ENCODE measurements around the gene VCAM1.

Gene VCAM1

GRCh38 chr1:100713626-100714025 is 5.9 kb upstream of the VCAM1 start:
- no peaks in the 10 kb centered on the region for H3K4me1 ChIP-seq (ENCODE audit: insufficient read depth, insufficient read length)
- no peak overlapping the region for H3K9ac ChIP-seq (ENCODE audit: insufficient read length, low read depth)
- 0 out of 2 replicates have a peak, but pooled peaks cover 4% of the 10 kb centered on the region for H3K9me3 ChIP-seq (ENCODE audit: insufficient read depth, low read length)
- no peak overlapping the region for H3K4me3 ChIP-seq (ENCODE audit: insufficient read length, low read depth)
- H3K27me3 ChIP-seq (ENCODE audit: insufficient read depth, insufficient read length) = no peaks in the 10 kb centered on the region
- no peaks in the 10 kb centered on the region for H3K36me3 ChIP-seq (ENCODE audit: insufficient read depth, insufficient read length, low read length)
- DNase-seq (ENCODE audit: low read depth, low spot score) = no peak
- TF ChIP-seq ZNF274 (IDR thresholded peaks at IDR 0.05; ENCODE audit: low read depth, low read length) = no peak
- no peak for TF ChIP-seq YY1 (IDR thresholded peaks at IDR 0.05; ENCODE audit: insufficient read depth, insufficient read length)
- TF ChIP-seq SUZ12 (IDR thresholded peaks at IDR 0.05; ENCODE audit: extremely low read depth, insufficient read depth, insufficient read length) = no peak

GRCh38 chr1:100714599-100714998 is 4.9 kb upstream of the VCAM1 start:
- DNase-seq (ENCODE audit: low read depth, low spot score) = no peak
- Histone ChIP-seq H3K9ac (ENCODE audit: insufficient read length, low read depth) (no peak overlapping the region), H3K27me3 (ENCODE audit: insufficient read depth, insufficient read length) (no peaks in the 10 kb centered on the region), H3K9me3 (ENCODE audit: insufficient read depth, low read length) (0 out of 2 replicates have a peak, but pooled peaks cover 4% of the 10 kb centered on the region), H3K4me1 (ENCODE audit: insufficient read depth, insufficient read length) (no peaks in the 10 kb centered on the region), H3K4me3 (ENCODE audit: insufficient read length, low read depth) (no peak overlapping the region), H3K36me3 (ENCODE audit: insufficient read depth, insufficient read length, low read length) (no peaks in the 10 kb centered on the region)
- TF ChIP-seq ZNF274 (IDR thresholded peaks at IDR 0.05; ENCODE audit: low read depth, low read length) = no peak
- TF ChIP-seq SUZ12 (IDR thresholded peaks at IDR 0.05; ENCODE audit: extremely low read depth, insufficient read depth, insufficient read length) = no peak

GRCh38 chr1:100717218-100717617 is 2.3 kb upstream of the VCAM1 start:
- H3K9me3 ChIP-seq (ENCODE audit: insufficient read depth, low read length) = 0 out of 2 replicates have a peak, but pooled peaks cover 4% of the 10 kb centered on the region
- DNase-seq (ENCODE audit: low read depth, low spot score) = no peak
- H3K36me3 ChIP-seq (ENCODE audit: insufficient read depth, insufficient read length, low read length) = no peaks in the 10 kb centered on the region
- no peak overlapping the region for H3K4me3 ChIP-seq (ENCODE audit: insufficient read length, low read depth)
- no peaks in the 10 kb centered on the region for H3K27me3 ChIP-seq (ENCODE audit: insufficient read depth, insufficient read length)
- no peak for TF ChIP-seq YY1 (IDR thresholded peaks at IDR 0.05; ENCODE audit: insufficient read depth, insufficient read length)
- H3K9ac ChIP-seq (ENCODE audit: insufficient read length, low read depth) = no peak overlapping the region
- H3K4me1 ChIP-seq (ENCODE audit: insufficient read depth, insufficient read length) = no peaks in the 10 kb centered on the region

GRCh38 chr1:100718581-100718980 is 961 bp upstream of the VCAM1 start:
- Histone ChIP-seq H3K4me1 (ENCODE audit: insufficient read depth, insufficient read length) (no peaks in the 10 kb centered on the region), H3K27me3 (ENCODE audit: insufficient read depth, insufficient read length) (no peaks in the 10 kb centered on the region), H3K9ac (ENCODE audit: insufficient read length, low read depth) (no peak overlapping the region), H3K36me3 (ENCODE audit: insufficient read depth, insufficient read length, low read length) (no peaks in the 10 kb centered on the region), H3K9me3 (ENCODE audit: insufficient read depth, low read length) (no peaks in the 10 kb centered on the region), H3K4me3 (ENCODE audit: insufficient read length, low read depth) (no peak overlapping the region)
- DNase-seq (ENCODE audit: low read depth, low spot score) = no peak
- TF ChIP-seq SUZ12 (IDR thresholded peaks at IDR 0.05; ENCODE audit: extremely low read depth, insufficient read depth, insufficient read length) = no peak
- no peak for TF ChIP-seq YY1 (IDR thresholded peaks at IDR 0.05; ENCODE audit: insufficient read depth, insufficient read length)
- no peak for TF ChIP-seq ZNF274 (IDR thresholded peaks at IDR 0.05; ENCODE audit: low read depth, low read length)

- Histone ChIP-seq H3K4me1 (ENCODE audit: insufficient read depth, insufficient read length) (no peaks in the 10 kb centered on the region), H3K27me3 (ENCODE audit: insufficient read depth, insufficient read length) (no peaks in the 10 kb centered on the region), H3K9ac (ENCODE audit: insufficient read length, low read depth) (no peak overlapping the region), H3K9me3 (ENCODE audit: insufficient read depth, low read length) (no peaks in the 10 kb centered on the region), H3K36me3 (ENCODE audit: insufficient read depth, insufficient read length, low read length) (no peaks in the 10 kb centered on the region), H3K4me3 (ENCODE audit: insufficient read length, low read depth) (no peak overlapping the region)
- DNase-seq (ENCODE audit: low read depth, low spot score) = no peak
- TF ChIP-seq ZNF274 (IDR thresholded peaks at IDR 0.05; ENCODE audit: low read depth, low read length) = no peak
Measured at GRCh38 chr1:100720101-100720500, 559 bp downstream of the VCAM1 start.

- TF ChIP-seq YY1 (IDR thresholded peaks at IDR 0.05; ENCODE audit: insufficient read depth, insufficient read length) (no peak), ZNF274 (IDR thresholded peaks at IDR 0.05; ENCODE audit: low read depth, low read length) (no peak), SUZ12 (IDR thresholded peaks at IDR 0.05; ENCODE audit: extremely low read depth, insufficient read depth, insufficient read length) (no peak)
- DNase-seq (ENCODE audit: low read depth, low spot score) = no peak
- Histone ChIP-seq H3K36me3 (ENCODE audit: insufficient read depth, insufficient read length, low read length) (no peaks in the 10 kb centered on the region), H3K27me3 (ENCODE audit: insufficient read depth, insufficient read length) (no peaks in the 10 kb centered on the region), H3K9me3 (ENCODE audit: insufficient read depth, low read length) (no peaks in the 10 kb centered on the region), H3K4me1 (ENCODE audit: insufficient read depth, insufficient read length) (no peaks in the 10 kb centered on the region), H3K4me3 (ENCODE audit: insufficient read length, low read depth) (no peak overlapping the region), H3K9ac (ENCODE audit: insufficient read length, low read depth) (no peak overlapping the region)
Measured at GRCh38 chr1:100720751-100721150, 1.2 kb downstream of the VCAM1 start.

GRCh38 chr1:100721526-100722207 is 2.1 kb downstream of the VCAM1 start:
- H3K4me1 ChIP-seq (ENCODE audit: insufficient read depth, insufficient read length) = no peaks in the 10 kb centered on the region

GRCh38 chr1:100722221-100722620 is 2.7 kb downstream of the VCAM1 start:
- no peak for DNase-seq (ENCODE audit: low read depth, low spot score)
- Histone ChIP-seq H3K9ac (ENCODE audit: insufficient read length, low read depth) (no peak overlapping the region), H3K9me3 (ENCODE audit: insufficient read depth, low read length) (no peaks in the 10 kb centered on the region), H3K4me3 (ENCODE audit: insufficient read length, low read depth) (no peak overlapping the region), H3K27me3 (ENCODE audit: insufficient read depth, insufficient read length) (no peaks in the 10 kb centered on the region), H3K36me3 (ENCODE audit: insufficient read depth, insufficient read length, low read length) (no peaks in the 10 kb centered on the region), H3K4me1 (ENCODE audit: insufficient read depth, insufficient read length) (no peaks in the 10 kb centered on the region)
- TF ChIP-seq YY1 (IDR thresholded peaks at IDR 0.05; ENCODE audit: insufficient read depth, insufficient read length) (no peak), ZNF274 (IDR thresholded peaks at IDR 0.05; ENCODE audit: low read depth, low read length) (no peak), SUZ12 (IDR thresholded peaks at IDR 0.05; ENCODE audit: extremely low read depth, insufficient read depth, insufficient read length) (no peak)

More at GRCh38 chr1:100721526-100722207, 2.1 kb downstream of the VCAM1 start:
- H3K4me3 ChIP-seq (ENCODE audit: insufficient read length, low read depth) = no peak overlapping the region
- no peaks in the 10 kb centered on the region for H3K9me3 ChIP-seq (ENCODE audit: insufficient read depth, low read length)
- H3K9ac ChIP-seq (ENCODE audit: insufficient read length, low read depth) = no peak overlapping the region
- no peak for TF ChIP-seq SUZ12 (IDR thresholded peaks at IDR 0.05; ENCODE audit: extremely low read depth, insufficient read depth, insufficient read length)
- no peak for DNase-seq (ENCODE audit: low read depth, low spot score)
- H3K27me3 ChIP-seq (ENCODE audit: insufficient read depth, insufficient read length) = no peaks in the 10 kb centered on the region
- no peaks in the 10 kb centered on the region for H3K36me3 ChIP-seq (ENCODE audit: insufficient read depth, insufficient read length, low read length)
